ENCODE results near the gene KLK13.

Gene KLK13

DNA sequence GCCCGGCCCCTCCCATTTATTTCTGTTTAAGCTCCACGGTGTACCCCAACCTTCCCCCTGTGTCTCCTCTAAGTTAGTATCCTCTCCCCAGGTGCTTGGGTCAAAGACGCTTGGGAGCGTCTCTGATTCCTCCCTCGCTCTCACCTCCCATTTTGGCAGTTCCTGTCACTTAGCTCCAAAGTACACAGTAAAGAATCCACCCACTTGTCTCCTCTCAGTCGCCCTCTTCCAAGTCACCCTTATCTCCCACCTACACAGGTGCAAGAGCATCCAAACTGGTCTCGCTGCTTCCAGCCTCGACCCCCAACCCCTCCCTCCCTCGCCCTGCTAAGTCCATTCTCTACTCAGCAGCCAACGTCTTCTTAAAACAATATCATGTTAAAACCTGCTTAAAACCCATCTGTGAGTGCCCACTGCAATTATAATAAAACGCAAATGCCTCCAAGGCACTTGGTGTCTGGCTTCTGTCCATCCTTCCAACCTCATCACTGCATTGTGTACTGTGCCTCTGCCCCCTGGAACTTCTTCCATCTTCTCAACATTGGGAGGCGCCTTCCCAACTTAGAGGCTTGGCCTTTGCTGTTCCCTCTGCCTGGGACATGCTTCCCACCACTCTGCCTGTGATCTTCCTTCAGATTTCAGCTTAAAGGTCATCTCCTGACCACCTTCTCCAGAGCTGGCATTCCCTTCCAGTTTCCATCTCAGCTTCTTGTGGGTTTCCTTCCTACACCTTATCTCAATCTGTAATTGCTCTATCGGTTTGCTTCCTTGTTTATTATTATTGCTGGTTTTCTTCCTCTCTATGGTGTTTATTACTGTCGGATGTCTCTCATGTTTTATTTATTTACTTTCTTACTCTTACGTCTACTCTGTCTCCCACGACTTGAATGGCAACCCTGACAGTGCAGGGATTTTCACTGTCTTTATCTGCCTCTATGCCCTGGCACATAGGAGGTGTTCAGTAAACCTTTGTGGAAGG, 27.3 kb upstream of the KLK13 start:
- DNase-seq (ENCODE audit: low read depth) = no peak

DNA sequence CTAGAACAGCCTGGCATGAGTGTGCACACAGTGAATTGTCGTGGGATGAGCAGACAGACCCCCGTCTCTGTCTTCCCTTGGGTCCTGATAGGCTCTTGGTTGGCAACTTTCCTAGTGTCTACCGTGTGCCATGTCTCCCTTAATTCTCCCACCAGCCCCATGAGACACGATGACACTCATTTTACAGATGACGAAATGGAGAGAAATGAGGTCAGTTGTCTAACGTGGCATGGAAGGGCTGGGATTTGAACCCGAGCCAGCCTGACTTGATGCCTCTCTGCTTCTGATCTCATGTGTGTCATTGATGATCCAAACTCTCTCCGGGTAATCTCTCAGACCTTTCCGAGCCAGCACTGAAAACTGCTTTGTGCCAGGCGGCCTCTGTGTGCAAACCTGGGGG, 26.2 kb upstream of the KLK13 start:
- DNase-seq (ENCODE audit: low read depth) = no peak

DNA sequence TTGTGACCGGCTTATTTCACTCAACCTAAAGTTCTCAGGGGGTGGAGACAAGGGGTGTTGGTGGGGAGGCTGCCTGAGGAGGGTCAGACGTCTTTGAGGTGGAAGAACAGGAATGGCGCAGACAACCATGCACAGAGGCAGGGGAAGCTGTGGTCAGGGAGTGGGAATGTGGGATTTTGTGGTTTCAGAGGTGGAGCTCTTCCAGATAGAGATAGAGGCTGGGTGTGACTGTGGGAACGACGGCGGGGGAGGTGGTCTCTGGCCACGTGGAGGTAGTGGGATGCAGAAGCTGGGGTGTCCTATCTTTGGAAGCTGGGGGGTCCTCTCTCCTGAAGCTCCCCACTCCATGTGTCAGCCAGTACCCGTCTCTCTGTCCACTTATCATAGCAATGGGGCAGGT, 25.6 kb upstream of the KLK13 start:
- DNase-seq (ENCODE audit: low read depth) = no peak

DNA sequence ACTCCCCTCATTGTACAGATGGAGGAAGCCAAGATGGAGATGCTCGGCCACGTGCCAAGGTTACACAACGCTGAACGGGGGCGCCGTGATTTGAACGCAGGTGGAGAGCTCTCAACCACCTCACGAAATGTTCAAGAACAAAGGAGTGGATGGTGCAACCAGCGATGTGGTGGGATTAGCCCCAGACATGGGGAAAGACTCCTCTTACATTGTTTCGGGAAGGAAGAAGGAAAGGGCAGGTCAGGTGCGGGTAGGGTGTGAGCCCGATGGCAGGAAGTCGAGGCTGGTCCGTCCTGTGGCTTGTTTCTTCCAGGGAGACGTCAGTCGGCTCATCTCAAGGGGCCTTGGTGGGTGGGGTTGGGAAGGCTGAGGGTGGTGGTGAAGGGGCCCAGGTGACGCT, 24.9 kb upstream of the KLK13 start:
- DNase-seq (ENCODE audit: low read depth) = no peak

DNA sequence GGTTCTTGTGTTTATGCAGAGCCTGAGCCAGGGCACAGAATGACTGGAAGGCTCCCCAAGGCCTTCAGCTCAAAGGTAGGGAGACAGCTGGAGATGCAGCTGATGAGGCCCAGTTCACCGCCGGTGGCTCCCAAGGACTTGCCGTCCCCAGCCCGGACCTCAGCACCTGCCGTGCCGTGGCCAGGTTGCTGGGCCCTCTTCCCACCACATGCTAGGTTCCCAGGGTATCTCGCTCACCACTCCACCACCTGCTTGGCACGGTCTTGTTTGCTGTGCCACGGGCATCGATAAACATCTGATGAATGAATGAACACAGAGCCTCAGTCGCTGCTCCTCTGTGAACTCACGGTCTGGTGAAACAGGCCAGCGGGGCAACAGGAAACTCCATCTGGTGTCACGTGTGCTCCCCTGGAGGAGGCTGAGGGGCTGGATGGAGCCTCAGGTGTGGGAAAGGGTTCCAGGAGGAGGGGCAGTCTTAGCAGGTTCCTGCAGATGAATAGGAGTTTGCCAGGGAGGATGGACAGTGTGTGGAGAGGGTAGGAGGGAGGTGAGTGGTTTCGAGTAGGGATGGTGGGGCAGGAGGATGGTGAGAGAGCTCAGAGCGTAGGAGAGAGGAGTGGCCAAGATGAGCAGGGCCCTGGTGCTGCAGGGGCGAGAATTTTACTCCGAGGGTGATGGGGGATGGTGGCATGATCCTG, 21.4 kb upstream of the KLK13 start:
- no peak for DNase-seq (ENCODE audit: low read depth)

DNA sequence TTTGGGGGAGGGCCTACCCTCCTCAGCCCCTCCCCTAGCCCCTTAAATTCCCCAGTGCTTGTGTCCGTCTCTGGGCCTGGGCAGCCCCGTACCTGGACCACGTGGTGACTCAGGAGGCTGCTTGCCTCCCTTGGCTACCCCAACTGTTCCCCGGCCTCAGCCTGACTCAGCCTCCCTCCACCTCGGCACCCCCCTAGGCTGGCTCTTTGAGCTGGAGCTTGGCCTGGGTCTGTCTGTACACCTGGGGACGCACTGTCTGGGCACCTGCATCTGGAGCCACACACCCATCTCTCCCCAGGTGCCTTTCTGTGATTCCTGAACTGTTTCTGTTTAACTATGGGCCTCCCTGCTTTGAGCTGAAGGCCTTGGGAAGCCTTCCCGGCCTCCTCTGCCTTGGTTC, 19.6 kb upstream of the KLK13 start:
- DNase-seq (ENCODE audit: low read depth) = no peak

DNA sequence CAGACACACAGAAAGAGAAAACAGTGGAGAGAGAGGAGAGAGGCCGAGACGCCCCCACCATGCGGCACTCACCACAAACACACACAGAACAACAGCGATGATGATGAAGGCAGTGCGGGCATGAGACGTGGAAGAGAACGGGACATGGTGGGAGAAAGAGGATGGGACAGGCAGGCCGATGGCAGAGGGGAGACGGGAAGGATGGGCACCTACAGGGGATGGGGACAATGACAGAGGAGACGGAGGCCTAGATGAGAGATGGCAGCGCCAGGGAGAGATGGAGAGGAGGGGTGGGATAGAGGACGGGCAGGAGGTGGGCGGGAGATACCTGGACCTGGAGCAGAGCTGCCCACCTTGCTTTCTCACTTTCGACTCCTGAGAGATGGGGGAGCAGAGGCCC, 18.9 kb upstream of the KLK13 start:
- DNase-seq (ENCODE audit: low read depth) = no peak

DNA sequence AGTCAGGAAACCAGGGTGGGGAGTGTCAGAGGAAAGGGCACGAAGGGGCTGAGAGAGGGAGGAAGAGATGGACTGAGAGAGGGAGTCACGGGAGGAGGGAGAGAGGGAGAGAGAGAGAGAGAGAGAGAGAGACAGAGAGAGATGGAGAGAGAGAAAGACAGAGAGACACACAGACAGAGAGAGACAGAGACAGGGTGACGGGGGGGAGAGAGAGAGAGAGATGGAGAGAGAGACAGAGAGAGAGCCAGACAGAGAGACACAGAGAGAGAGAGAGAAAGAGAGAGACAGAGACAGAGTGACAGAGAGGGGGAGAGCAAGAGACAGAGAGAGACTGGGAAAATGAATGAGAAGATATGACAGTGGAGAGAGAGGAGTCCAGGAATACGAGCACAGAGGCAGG, 18.3 kb upstream of the KLK13 start:
- DNase-seq (ENCODE audit: low read depth) = no peak

DNA sequence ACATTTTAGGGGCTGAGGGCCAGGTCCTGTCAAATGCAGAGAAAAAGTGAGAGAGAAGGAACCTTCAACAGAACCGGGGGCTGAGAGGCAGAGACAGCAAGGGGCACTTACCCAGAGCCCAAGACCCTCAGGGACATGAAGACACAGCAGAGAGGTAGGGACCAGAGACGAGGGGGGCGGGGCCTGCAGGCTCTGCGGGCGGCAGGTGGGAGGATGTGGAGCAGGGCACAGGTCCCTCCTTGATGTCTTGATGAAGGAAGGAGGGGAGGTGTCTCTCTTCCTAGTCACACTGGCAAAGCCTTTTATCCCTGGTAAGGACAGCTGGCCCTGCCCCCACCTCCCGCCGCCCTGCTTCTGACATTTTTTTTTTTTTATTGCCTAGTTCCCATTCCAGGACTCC, 17.7 kb upstream of the KLK13 start, which contains the start of gene KLK14:
TSS of gene KLK14 (minus strand) at position 277 of the 400 bp plus-strand sequence. CDS start at position 4, 273 bp downstream.
- DNase-seq (ENCODE audit: low read depth) = no peak

DNA sequence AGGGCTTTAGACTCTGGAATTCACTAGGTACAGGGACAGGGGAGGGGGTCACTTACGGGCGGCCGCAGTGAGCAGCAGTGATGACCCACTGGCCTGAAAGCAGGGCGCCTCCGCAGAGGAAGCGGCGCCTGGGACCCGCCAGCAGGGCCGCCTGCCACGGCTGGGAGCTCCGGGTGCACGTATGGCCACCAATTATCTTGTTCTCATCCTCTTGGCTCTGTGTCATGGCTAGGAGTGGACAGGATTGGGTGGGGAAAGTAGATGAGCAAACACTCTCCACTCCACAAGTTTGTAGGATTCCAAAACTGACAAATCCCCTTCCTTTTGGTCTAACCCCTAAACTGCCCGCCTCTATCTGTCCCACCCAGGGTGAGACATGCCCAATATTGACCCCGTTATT, 16.6 kb upstream of the KLK13 start:
- DNase-seq (ENCODE audit: low read depth) = no peak

DNA sequence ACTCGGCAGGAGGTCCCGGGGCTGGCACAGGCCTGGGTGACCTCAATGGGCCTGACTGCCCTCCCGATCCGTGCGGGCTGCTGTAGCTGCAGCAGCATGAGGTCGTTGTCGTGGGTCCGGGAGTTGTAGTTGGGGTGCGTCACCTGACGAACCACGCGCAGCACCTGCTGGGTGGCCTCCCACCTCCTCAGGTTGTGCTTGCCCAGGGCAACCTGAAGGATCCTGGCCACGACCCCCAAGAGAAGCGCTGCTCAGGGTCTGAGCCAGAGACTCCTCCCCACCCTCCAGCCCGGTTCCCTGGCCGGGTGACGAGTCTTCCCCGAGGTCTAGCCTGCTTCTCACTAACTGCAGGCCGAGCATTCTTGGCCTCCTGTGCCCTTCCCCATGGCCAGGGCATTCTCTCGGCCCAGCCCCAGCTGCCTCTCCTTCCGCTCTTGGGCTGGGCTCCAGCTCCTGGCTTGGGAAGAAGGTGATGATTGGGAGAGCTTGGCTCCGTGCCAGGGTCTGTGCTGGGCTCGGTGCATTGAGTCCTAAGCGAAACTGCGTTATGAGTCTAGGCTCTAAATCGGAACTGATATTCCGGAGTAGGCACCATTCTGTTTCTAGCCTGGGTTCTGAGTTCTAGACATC, 14.7 kb upstream of the KLK13 start:
- DNase-seq (ENCODE audit: low read depth) = no peak

DNA sequence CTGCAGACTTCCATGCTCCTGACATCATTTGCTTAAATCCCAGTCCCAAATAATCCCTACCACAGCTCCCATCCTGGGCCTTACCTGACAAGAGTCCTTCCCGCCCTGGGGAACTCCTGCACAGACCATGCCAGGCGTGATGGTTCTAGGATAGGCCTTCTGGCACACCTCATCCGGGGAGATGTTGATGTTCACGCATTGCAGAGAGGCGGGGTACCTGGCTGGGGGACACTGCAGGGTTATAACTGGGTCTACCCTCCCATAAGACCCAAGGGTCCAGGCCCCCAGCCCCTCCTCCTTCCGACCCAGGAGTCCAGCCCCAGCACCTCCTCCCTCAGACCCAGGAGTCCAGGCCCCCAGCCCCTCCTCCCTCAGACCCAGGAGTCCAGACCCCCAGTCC, 13.8 kb upstream of the KLK13 start:
- DNase-seq (ENCODE audit: low read depth) = no peak

DNA sequence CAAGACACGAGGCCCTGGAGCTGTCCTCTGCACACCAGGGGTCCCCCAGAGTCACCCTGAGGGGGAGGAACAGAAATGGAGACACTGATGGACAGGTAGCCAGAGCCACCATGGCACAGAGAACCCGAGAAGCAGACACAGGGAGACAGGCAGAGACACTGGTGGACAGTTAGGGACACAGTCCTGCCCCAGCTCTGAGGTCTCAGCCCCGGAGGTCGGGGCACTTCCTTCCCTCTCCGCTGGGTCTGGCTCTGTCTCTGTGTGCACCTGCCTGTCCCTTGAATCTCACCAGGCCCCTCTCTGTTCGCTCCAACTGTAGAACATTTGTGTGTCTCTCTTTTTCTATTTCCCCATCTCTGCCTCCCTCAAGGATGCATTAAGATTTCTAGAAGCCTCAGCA, 13.2 kb upstream of the KLK13 start:
- DNase-seq (ENCODE audit: low read depth) = no peak

DNA sequence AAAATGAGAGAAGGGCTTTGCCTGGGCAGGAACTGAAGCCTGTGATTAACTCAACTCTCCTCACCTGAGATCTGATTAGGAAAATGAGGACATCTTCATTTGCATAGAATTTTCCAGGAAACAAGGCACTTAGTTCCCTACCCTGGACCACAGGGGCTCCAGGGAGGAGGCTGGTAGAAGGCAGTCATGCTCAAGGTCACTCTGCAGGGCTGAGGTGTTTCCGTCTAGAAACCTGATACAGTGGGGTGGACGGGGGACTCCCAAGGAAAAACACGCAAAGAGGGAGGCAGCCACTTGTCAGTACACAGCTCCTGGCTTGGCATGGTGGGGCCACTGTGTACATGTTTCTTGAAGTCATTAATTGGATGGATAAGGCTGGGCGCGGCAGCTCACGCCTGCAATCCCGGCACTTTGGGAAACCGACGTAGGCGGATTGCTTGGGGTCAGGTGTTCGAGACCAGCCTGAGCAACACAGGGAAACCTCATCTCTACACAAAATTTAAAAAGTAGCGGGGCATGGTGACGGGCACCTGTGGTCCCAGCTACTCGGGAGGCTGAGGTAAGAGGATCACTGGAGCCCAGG, 11.8 kb upstream of the KLK13 start:
- no peak for DNase-seq (ENCODE audit: low read depth)

DNA sequence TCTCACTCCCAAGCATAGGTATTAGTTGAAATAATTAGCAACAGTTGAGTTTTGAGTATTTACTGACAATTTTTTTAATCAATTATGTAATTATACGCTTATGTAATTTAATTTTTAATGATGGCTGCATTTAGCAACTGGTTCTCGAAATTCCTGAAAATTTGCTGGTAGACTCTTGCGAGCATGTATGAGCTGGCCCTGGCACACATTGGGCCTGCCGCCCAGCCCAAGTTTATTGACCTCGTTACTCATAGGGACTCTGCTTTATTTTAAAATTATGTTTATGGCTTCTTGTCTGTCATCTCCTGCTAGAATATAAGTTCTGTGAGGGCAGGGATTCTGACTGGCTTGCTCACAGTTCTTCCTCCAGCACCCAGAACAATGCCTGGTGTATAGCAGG, 11.1 kb upstream of the KLK13 start:
- DNase-seq (ENCODE audit: low read depth) = no peak

DNA sequence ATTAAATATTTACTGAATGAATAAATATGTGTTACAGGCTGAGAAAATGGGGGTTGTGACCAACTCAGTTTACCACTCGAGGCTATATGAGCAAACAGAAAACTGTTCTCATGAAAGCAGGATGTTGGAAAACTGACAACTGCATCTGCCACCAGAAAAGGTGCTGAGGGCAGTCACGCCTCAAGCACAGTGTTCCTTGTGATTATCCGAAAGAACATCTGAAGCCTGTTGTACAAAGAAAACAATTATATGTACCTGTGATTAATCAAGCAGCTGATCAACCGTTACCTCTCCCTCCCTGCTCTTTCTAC, 6.2 kb upstream of the KLK13 start:
- DNase-seq (ENCODE audit: low read depth) = no peak

DNA sequence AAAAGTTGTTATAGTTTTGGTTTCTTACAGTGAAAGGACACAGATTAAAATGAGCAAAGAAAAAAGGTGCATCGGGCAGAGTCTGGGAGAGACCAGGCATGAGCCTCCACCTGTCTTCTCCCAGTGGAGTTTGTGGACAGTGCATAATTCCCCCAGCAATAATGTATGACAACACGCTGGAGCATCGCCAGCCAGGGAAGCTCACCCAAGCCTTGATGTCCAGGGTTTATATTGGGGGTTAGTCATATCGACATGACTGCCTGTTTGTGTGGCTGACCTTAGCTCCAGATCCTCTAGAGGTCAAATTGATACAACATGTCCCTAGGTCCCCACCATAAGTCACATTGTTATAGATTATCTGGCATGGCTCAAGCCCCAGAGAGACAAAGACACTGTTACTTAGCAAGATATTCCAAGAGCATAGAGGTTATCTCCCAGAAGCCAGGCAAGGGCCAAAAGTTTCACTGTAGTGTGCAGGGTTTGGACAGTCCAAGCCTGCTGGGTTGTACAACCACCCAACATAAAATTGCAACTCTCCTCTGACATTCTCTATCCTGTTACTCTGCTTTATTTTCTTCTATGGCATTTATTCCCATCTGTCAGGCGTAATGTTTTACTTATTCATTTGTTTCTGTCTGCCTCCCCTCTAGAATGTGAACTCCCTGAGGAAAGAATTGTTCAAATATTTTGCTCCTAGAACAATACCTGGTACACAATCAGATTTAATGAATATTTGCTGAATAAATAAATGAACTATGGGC, 5.6 kb upstream of the KLK13 start:
- no peak for DNase-seq (ENCODE audit: low read depth)

DNA sequence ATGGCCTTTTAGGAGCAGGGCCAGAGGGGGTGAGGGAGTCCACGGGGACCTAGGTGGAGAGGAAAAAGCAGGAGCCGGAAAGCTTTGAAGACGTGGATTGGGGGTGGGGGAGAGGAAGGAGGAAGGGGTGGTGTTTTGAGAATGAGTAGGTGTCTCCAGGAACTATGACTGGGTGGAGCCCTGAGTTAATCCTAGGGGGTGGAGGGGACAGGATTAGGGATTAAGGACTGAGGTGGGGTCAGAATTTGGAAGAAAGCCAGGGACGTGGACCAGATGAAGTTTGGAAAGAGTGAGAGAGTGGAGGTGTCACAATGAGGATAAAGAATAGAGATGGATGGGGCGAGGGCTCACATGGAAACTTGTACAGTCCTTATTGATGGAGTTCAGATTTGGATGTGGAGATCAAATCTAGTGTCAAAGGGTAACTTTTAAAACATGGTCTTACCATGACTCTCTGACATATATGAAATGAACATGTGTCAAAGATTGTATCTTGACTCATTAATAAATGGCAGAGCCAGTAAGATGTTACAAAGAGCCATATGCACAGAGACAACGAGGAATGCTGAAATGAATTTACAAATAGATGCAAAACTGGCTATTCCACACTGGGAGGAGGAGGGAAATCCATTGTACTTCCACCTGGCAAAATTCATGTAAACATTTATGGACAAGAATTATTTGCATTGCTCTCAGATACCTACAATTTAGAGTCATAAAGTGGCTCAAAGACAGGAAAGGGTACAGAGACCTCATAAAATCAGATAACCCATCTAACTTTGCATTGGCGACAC, 1.7 kb upstream of the KLK13 start:
- DNase-seq (ENCODE audit: low read depth) = no peak

DNA sequence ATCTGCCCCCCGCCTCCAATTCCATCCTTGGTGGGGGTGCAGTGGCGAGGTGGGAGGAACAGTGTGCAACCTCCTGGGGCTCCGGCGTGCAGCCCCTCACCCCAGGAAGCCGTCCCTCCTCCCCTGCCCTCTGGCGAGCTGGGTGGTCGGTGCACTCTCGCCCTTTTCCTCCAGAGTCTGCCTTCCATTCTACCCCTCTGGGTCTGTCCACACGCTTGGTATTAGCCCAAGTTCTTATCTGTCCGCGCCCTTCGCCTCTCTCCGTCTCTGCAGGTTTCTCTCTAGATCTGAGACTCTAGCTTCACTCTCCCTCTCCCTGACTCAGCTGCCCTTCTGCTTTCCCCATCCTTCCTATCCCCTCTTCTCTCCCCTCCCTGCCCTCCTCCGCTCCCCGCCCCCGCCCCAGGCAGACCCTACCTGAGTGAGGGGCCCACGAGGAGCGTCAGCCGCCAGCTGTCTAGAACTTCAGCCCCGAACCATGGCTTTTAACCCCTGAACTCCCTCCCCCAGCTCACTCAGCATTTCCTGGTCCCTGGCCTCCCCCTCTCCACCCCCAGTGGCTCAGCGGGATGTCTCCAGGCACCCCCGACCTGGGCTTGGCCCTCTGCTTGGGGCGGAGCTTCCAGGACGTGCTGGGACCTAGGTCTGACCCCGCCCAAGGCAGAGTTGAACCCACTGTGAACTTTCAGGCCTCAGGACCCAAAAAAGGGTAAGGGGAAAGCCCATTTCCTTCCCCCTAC, 499 bp upstream of the KLK13 start:
- no peak for DNase-seq (ENCODE audit: low read depth)

DNA sequence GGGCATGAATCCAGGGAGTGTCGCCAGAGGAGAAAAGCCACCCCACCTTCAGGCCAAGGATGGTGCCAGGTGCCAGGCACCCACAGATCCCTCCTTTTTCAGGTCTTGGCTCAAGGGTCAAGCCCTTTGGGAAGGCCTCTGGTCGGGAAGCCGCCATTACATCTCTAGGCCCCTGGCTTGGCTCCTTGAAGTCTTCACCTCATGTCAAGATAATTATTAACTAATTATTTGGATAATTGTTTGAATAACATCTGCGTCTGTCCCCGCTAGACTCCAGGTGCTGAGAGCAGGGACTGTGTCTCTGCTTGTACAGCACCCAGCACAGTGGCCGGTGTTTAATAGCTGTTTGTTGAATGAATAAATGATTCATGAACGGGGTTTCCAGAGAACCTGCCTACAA, 1.2 kb downstream of the KLK13 start:
- no peak for DNase-seq (ENCODE audit: low read depth)
